ENCODE data around the gene UBA3.

The UBA3 gene

GRCh38 chr3:69009559-69010410, 70.4 kb downstream of the UBA3 start:
- no peak for DNase-seq

GRCh38 chr3:69008980-69009379, 71.2 kb downstream of the UBA3 start:
- no peak for DNase-seq

- no peak for DNase-seq
Measured at GRCh38 chr3:69005791-69006482, 74.2 kb downstream of the UBA3 start.

GRCh38 chr3:69005071-69005790, 74.9 kb downstream of the UBA3 start:
- no peak for DNase-seq
